ENCODE results near the gene KDM1A. TPM values are rescaled to one million over a fixed set of nuclear protein-coding genes. Genes with fewer than 3 reads are reported as not detected.

The KDM1A gene
- polyA plus RNA-seq, 1 donor (not counting 4 experiments of a cell fraction or from before 2014, with no cell fraction given): 84.8 TPM

- no peaks in the 10 kb centered on the region for H3K27me3 ChIP-seq (ENCODE audit: control insufficient read depth, extremely low read depth, insufficient read depth, low read length)
- no peaks in the 10 kb centered on the region for H4K20me1 ChIP-seq (ENCODE audit: control insufficient read depth, extremely low read depth, insufficient read depth, low read length)
- H3K9me3 ChIP-seq (ENCODE audit: control insufficient read depth, low read depth, low read length): no peaks in the 10 kb centered on the region
- H3K9ac ChIP-seq (ENCODE audit: control insufficient read depth, extremely low read depth, insufficient read depth, low read length): no peak overlapping the region
- peaks cover 82% of the 10 kb centered on the region for H3K79me2 ChIP-seq (ENCODE audit: control insufficient read depth, insufficient read depth, low read length)
- dilution Hi-C loops (cut with MboI; ENCODE audit: extremely low pct_ligation_motif_present, low sequenced_read_pairs): no loop called here
- TF ChIP-seq, protein P1, sequence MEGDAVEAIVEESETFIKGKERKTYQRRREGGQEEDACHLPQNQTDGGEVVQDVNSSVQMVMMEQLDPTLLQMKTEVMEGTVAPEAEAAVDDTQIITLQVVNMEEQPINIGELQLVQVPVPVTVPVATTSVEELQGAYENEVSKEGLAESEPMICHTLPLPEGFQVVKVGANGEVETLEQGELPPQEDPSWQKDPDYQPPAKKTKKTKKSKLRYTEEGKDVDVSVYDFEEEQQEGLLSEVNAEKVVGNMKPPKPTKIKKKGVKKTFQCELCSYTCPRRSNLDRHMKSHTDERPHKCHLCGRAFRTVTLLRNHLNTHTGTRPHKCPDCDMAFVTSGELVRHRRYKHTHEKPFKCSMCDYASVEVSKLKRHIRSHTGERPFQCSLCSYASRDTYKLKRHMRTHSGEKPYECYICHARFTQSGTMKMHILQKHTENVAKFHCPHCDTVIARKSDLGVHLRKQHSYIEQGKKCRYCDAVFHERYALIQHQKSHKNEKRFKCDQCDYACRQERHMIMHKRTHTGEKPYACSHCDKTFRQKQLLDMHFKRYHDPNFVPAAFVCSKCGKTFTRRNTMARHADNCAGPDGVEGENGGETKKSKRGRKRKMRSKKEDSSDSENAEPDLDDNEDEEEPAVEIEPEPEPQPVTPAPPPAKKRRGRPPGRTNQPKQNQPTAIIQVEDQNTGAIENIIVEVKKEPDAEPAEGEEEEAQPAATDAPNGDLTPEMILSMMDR (optimal IDR thresholded peaks at IDR 0.05 in 1 of 3, IDR thresholded peaks at IDR 0.05 in 1 of 3, conservative IDR thresholded peaks at IDR 0.05 in 1 of 3; ENCODE audit: extremely low read depth in 1 of 3, insufficient read depth in 2 of 3, low read length in 3 of 3): no peak
- TF ChIP-seq EZH2 (IDR thresholded peaks at IDR 0.05; ENCODE audit: low read length): no peak
- peak overlapping the region; percentile 82 for H3K27ac ChIP-seq (ENCODE audit: control insufficient read depth, insufficient read depth, low read length)
- H3K4me3 ChIP-seq (ENCODE audit: control insufficient read depth in 2 of 3, extremely low read depth in 1 of 3, insufficient read depth in 2 of 3, low read depth in 1 of 3, low read length in 3 of 3): peak overlapping the region in 2 of 3 experiments; percentile 34 to 43
- no peaks in the 10 kb centered on the region for H3K9me1 ChIP-seq (ENCODE audit: control insufficient read depth, extremely low read depth, insufficient read depth, low read length)
- DNase-seq (ENCODE audit: low read depth, low spot score) (no peak), FAIRE-seq (peak; percentile 44)
- peak overlapping the region; percentile 87 for H3K4me2 ChIP-seq (ENCODE audit: control insufficient read depth, extremely low read depth, insufficient read depth, low read depth, low read length)
- H3K4me1 ChIP-seq (ENCODE audit: control insufficient read depth, extremely low read depth, insufficient read depth, low read length): peaks cover 74% of the 10 kb centered on the region
- no peak overlapping the region for H2AFZ ChIP-seq (ENCODE audit: control insufficient read depth, low read length)
- H3K36me3 ChIP-seq (ENCODE audit: control insufficient read depth in 2 of 2, extremely low read depth in 1 of 2, insufficient read depth in 2 of 2, low read length in 2 of 2): peaks cover 0 to 2% of the 10 kb centered on the region in 2 experiments
Observed at GRCh38 chr1:23124259-23125026, 105.2 kb downstream of the KDM1A start.

- H3K9ac ChIP-seq (ENCODE audit: control insufficient read depth, extremely low read depth, insufficient read depth, low read length): peak overlapping the region; percentile 41
- no peaks in the 10 kb centered on the region for H3K9me3 ChIP-seq (ENCODE audit: control insufficient read depth, low read depth, low read length)
- no peak overlapping the region for H2AFZ ChIP-seq (ENCODE audit: control insufficient read depth, low read length)
- peaks cover 75% of the 10 kb centered on the region for H3K79me2 ChIP-seq (ENCODE audit: control insufficient read depth, insufficient read depth, low read length)
- H3K4me1 ChIP-seq (ENCODE audit: control insufficient read depth, extremely low read depth, insufficient read depth, low read length): peaks cover 77% of the 10 kb centered on the region
- dilution Hi-C loops (cut with MboI; ENCODE audit: extremely low pct_ligation_motif_present, low sequenced_read_pairs): no loop called here
- peaks cover 0 to 2% of the 10 kb centered on the region in 2 experiments for H3K36me3 ChIP-seq (ENCODE audit: control insufficient read depth in 2 of 2, extremely low read depth in 1 of 2, insufficient read depth in 2 of 2, low read length in 2 of 2)
- FAIRE-seq (no peak), DNase-seq (ENCODE audit: low read depth, low spot score) (no peak)
- TF ChIP-seq, protein P1 (optimal IDR thresholded peaks at IDR 0.05 in 1 of 3, IDR thresholded peaks at IDR 0.05 in 1 of 3, conservative IDR thresholded peaks at IDR 0.05 in 1 of 3; ENCODE audit: extremely low read depth in 1 of 3, insufficient read depth in 2 of 3, low read length in 3 of 3): no peak
- no peak for TF ChIP-seq EZH2 (IDR thresholded peaks at IDR 0.05; ENCODE audit: low read length)
- no peaks in the 10 kb centered on the region for H4K20me1 ChIP-seq (ENCODE audit: control insufficient read depth, extremely low read depth, insufficient read depth, low read length)
- H3K27me3 ChIP-seq (ENCODE audit: control insufficient read depth, extremely low read depth, insufficient read depth, low read length): no peaks in the 10 kb centered on the region
- peak overlapping the region; percentile 12 to 58 (median 34) for H3K4me3 ChIP-seq (ENCODE audit: control insufficient read depth in 2 of 3, extremely low read depth in 1 of 3, insufficient read depth in 2 of 3, low read depth in 1 of 3, low read length in 3 of 3)
- H3K27ac ChIP-seq (ENCODE audit: control insufficient read depth, insufficient read depth, low read length): peak overlapping the region; percentile 82
- H3K9me1 ChIP-seq (ENCODE audit: control insufficient read depth, extremely low read depth, insufficient read depth, low read length): no peaks in the 10 kb centered on the region
- H3K4me2 ChIP-seq (ENCODE audit: control insufficient read depth, extremely low read depth, insufficient read depth, low read depth, low read length): peak overlapping the region; percentile 87
Observed at GRCh38 chr1:23125489-23125888, 106.2 kb downstream of the KDM1A start.
